Effector memory CD4-positive, alpha-beta T cell (primary cell): ENCODE data around the gene PIAS4.

Source experiments
- DNase-seq, 3 donors: peaks; one replicate each; pipeline ENCODE4 v3.0.0-alpha.2; 2020
- H3K27ac ChIP-seq: 2 replicates; pipeline ENCODE4 v1.7.0; 2013; ENCODE audit warnings: mild to moderate bottlenecking, low read length, moderate library complexity; ENCODE audit not compliant: insufficient read depth, poor library complexity, severe bottlenecking
- H3K27me3 ChIP-seq: replicated peaks from 2 replicates; pipeline ENCODE4 v1.7.0; 2013; ENCODE audit warnings: mild to moderate bottlenecking, low read length; ENCODE audit not compliant: insufficient read depth, control insufficient read depth, poor library complexity, severe bottlenecking
- H3K36me3 ChIP-seq: 2 replicates; pipeline ENCODE4 v1.7.0; 2013; ENCODE audit warnings: mild to moderate bottlenecking, low read length, moderate library complexity; ENCODE audit not compliant: control insufficient read depth, insufficient read depth
- H3K4me1 ChIP-seq: 2 replicates; pipeline ENCODE4 v1.7.0; 2013; ENCODE audit warnings: low read length, mild to moderate bottlenecking; ENCODE audit not compliant: control insufficient read depth, insufficient read depth, poor library complexity, severe bottlenecking
- H3K4me3 ChIP-seq: 2 replicates; pipeline ENCODE4 v1.7.0; 2013; ENCODE audit warnings: low read length, low read depth, mild to moderate bottlenecking; ENCODE audit not compliant: insufficient read depth, poor library complexity, severe bottlenecking
- H3K9me3 ChIP-seq: 2 replicates; pipeline ENCODE4 v1.7.0; 2013; ENCODE audit warnings: mild to moderate bottlenecking, low read length, moderate library complexity; ENCODE audit not compliant: control insufficient read depth

The PIAS4 gene

DNA sequence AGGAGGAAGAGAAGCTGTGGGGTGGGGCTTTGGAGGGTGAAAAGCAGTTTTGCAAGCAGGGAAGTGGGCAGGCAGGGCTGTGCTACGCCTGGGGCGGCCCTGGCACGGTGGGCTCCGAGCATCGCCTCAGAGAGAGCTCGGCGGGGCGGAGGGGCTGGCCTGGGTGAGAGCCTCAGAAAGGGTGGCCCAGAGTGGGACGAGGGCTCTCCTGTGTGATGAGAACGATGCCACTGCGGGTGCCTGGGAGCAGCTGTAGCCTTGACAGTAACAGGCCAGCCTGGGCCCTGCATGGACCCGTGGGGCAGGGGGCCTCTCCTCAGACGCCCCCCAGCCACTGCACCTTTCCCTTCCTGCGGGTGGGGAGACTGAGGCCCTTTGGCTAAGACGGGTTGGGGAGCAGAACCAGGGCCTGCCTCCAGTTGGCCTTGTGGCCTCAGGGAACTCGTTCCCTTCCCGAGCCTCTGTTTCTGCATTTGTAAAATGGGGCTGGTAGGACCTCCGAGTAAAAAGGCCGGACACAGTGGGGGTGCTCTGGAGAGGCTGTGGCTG, 27.6 kb downstream of the PIAS4 start:
- no peak overlapping the region for H3K27ac ChIP-seq

DNA sequence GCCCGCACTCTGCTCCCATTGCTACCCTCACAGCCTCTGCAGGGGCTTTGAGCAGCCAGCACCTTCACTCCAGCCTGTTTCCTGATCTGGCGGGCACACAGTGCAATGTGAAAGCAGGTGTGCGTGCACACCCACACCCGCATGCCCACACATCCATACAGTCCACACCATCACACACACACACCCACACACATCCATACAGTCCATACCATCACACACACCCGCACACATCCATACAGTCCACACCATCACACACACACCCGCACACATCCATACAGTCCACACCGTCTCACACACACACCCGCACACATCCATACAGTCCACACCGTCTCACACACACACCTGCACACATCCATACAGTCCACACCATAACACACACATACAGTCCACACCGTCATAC, 28.0 kb downstream of the PIAS4 start:
- Histone ChIP-seq H3K27me3 (no peaks in the 10 kb centered on the region), H3K4me3 (no peak overlapping the region), H3K27ac (no peak overlapping the region), H3K36me3 (peaks cover 35% of the 10 kb centered on the region), H3K4me1 (no peaks in the 10 kb centered on the region), H3K9me3 (no peaks in the 10 kb centered on the region)
- DNase-seq, result no peak

More for the DNA sequence above, 27.6 kb downstream of the PIAS4 start:
- Histone ChIP-seq H3K4me1 (no peaks in the 10 kb centered on the region), H3K36me3 (peaks cover 36% of the 10 kb centered on the region), H3K27me3 (no peaks in the 10 kb centered on the region), H3K4me3 (no peak overlapping the region), H3K9me3 (no peaks in the 10 kb centered on the region)
- DNase-seq, result no peak

DNA sequence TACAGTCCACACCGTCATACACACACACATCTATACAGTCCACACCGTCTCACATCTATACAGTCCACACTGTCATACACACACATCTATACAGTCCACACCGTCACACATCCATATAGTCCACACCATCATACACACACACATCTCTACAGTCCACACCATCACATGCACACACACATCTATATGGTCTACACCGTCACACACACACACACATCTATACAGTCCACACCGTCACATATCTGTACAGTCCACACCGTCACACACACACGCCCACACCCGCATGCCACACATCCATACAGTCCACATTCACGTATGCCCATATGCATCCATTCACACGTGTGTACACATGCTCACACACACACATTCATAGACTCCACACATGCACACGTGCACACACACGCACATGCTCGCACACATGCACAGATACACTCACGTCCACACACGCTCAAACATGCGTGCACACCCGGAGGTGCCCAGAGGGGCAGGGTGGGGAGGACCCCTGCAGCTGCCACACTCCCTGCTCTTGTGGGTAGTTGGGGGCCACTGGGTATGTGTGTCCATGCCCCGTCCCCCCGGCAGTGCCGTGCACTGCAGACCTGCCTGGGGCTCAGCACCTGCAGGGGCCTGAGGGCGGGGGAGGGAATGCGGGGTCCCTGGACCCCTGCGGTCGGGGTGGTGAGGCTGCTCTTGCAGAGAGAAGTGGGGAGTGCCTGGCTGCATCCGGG, 29.2 kb downstream of the PIAS4 start:
- Histone ChIP-seq H3K36me3 (peaks cover 30% of the 10 kb centered on the region), H3K4me1 (no peaks in the 10 kb centered on the region), H3K9me3 (no peaks in the 10 kb centered on the region), H3K27ac (no peak overlapping the region), H3K4me3 (no peak overlapping the region), H3K27me3 (no peaks in the 10 kb centered on the region)
- no peak for DNase-seq

DNA sequence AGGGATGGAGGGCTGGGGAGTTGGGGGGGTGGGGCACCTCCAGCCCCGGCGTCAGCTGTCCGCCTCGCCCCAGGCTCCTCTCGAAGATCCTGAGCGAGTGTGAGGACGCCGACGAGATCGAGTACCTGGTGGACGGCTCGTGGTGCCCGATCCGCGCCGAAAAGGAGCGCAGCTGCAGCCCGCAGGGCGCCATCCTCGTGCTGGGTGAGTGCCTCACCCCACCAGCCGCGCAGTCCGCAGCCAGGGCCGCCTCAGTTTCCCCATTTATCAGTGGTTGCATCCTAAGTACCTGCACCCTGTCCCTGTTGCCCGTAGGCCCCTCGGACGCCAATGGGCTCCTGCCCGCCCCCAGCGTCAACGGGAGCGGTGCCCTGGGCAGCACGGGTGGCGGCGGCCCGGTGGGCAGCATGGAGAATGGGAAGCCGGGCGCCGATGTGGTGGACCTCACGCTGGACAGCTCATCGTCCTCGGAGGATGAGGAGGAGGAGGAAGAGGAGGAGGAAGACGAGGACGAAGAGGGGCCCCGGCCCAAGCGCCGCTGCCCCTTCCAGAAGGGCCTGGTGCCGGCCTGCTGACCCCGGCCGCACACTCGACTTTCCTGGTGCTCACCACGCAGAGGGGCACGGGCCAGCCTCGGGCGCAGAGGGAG, 29.9 kb downstream of the PIAS4 start:
- no peaks in the 10 kb centered on the region for H3K27me3 ChIP-seq
- no peaks in the 10 kb centered on the region for H3K4me1 ChIP-seq
- H3K27ac ChIP-seq, result no peak overlapping the region
- H3K4me3 ChIP-seq, result no peak overlapping the region
- no peak for DNase-seq
- H3K9me3 ChIP-seq, result no peaks in the 10 kb centered on the region
- H3K36me3 ChIP-seq, result peaks cover 27% of the 10 kb centered on the region

DNA sequence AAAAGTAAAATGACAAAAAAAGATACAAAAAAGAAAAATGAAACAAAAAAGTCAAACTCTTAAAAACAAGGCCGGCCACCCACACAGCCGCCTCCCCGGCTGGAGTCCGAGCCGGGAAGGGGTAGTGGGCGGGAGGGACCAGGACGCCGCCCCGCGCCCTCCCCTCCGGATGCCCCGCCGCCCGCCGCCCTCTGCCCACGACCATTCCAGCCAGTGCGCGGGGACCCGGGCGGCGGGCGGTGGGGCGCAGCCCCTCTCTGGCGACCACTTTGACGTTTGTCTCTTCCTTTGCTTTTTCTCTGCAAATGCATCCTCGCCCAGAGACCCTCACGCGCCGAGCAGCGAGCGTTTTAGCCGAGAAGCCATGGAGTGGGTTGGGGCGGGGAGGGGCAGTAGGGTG, 30.5 kb downstream of the PIAS4 start:
- no peaks in the 10 kb centered on the region for H3K9me3 ChIP-seq
- no peak overlapping the region for H3K4me3 ChIP-seq
- peaks cover 28% of the 10 kb centered on the region for H3K36me3 ChIP-seq
- DNase-seq, result no peak
- no peak overlapping the region for H3K27ac ChIP-seq
- no peaks in the 10 kb centered on the region for H3K4me1 ChIP-seq
- H3K27me3 ChIP-seq, result no peaks in the 10 kb centered on the region

DNA sequence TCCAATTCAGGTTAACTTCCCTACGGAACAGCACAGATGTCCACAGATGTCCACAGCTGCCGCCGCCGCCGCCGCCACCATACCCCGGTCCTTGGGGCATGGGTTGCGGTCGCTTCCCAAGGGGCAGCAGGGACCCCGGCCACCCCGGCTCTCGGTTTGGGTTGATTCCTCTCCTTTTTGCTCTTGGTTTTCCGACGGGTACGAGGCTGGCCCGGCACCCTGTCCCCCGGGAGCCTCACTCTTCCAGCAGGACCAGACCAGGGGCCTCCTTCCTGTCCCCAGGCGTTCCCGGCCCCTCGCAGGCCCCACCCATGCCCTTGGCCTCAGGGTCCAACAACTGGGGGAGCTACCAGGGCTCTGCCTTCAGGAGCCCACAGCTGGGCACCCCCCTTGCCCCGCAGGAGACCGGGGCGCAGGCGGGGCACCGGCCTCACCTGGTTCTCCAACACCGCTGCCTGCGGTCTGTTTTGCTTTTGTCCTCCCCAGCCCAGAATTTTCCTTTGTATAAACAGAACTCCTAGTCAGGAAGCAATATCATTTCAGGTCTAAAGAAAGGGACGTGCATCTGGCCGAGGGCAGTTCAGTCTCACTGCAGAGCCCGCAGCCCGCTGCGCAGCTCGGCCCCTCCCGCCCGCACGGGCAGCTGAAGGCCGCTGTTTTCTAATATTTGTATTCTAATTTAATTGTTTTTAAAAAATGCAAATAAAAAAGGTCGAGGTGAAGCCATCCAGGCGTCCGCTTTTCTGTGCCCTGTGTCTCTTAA, 31.3 kb downstream of the PIAS4 start:
- Histone ChIP-seq H3K36me3 (peaks cover 21% of the 10 kb centered on the region), H3K27me3 (no peaks in the 10 kb centered on the region), H3K4me3 (no peak overlapping the region), H3K27ac (no peak overlapping the region), H3K9me3 (no peaks in the 10 kb centered on the region), H3K4me1 (no peaks in the 10 kb centered on the region)
- DNase-seq, result no peak

DNA sequence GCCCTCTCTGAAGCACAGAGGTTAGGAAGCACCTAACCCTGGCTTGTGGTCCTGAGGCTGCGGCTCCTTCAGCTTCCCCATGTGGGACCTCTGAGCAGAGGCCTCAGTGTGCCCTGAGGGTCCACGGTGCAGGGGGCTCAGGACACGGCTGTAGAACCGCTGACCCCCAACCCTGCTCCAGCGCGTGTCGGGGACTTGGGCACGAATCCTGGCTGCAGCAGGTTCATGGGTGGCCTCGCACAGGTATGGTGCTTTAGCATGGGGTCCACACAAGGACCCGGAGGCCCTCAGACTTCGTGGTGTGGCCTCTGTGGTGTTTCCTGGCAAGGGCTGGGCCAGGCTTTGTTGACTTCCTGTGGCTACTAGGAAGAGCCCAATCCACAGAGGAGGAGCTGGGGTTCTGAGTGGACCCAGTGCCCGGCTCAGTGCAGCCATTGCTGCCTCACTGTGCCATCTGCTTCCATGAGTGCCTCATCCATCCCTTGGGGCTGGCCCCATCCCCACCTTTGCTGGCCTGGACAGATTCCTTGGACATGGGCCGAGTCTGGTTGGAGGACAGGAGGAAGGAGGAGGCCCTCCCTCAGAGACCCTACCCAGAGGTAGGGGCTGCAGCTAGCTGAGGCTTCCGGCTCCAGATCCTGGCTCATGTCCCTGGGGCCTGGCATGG, 34.7 kb downstream of the PIAS4 start:
- Histone ChIP-seq H3K9me3 (no peaks in the 10 kb centered on the region), H3K36me3 (peaks cover 25% of the 10 kb centered on the region), H3K27me3 (no peaks in the 10 kb centered on the region), H3K4me3 (no peak overlapping the region), H3K4me1 (no peaks in the 10 kb centered on the region), H3K27ac (no peak overlapping the region)
- DNase-seq, result no peak

DNA sequence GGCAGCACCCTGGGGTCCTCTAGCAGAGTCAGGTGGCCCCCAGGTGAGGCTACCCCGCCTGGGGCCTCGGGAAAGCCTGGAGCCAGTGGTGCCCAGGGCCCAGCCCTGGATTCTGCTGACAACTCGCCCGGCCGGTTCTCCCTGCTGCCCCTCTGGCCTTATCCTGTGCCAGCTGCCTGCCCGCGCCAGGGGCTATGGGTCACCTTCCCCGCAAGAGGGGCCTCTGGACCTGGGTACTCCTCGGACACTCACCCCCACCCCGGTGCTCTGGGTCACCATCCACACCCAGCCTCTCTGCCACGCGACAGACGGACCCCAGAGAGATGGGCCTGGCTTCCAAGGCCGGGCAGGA, 35.2 kb downstream of the PIAS4 start:
- H3K27ac ChIP-seq, result no peak overlapping the region

DNA sequence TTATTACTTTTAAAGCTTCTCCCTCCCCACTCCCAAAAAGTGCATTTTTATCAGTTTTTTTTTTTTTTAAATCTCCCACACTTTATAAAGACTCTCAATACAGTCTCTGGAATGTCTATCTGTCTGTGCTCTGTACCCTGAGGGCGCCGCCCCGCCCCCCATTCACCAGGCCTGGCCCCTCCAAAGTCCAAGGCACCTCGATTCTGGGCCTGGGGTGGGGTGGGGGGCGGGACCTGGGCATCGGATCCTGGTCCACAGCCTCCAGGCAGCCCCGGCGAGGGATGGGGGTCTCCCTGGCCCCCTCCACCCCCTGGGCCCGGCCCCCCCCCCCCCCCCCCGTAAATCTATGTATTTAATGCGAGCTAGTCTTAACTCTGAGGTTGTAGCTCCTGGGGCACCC, 35.9 kb downstream of the PIAS4 start:
- H3K27me3 ChIP-seq, result no peaks in the 10 kb centered on the region
- peaks cover 26% of the 10 kb centered on the region for H3K36me3 ChIP-seq
- H3K9me3 ChIP-seq, result no peaks in the 10 kb centered on the region
- no peak overlapping the region for H3K4me3 ChIP-seq
- H3K27ac ChIP-seq, result no peak overlapping the region
- DNase-seq, result no peak
- H3K4me1 ChIP-seq, result no peaks in the 10 kb centered on the region

More for the DNA sequence above, 35.2 kb downstream of the PIAS4 start:
- H3K27me3 ChIP-seq, result no peaks in the 10 kb centered on the region
- no peak for DNase-seq
- no peak overlapping the region for H3K4me3 ChIP-seq
- no peaks in the 10 kb centered on the region for H3K4me1 ChIP-seq
- peaks cover 21% of the 10 kb centered on the region for H3K36me3 ChIP-seq
- no peaks in the 10 kb centered on the region for H3K9me3 ChIP-seq
